T-cell (primary cell): Measurements from ENCODE around the gene ZFP2. TPM values are rescaled to one million over a fixed set of nuclear protein-coding genes. Genes with fewer than 3 reads are reported as not detected.

Experiments
- ATAC-seq, 4 experiments: fragments of 200-7000 bp in 3 of 4; fragments of 150-1000 bp in 1 of 4; cut with Tn5 transposase; replicated peaks in 1 of 4; 1 replicate in 3 of 4; 2 replicates in 1 of 4; pipeline ENCODE4 v1.10.0; 2021; ENCODE audit warnings: moderate library complexity in 3 of 4, mild to moderate bottlenecking in 2 of 4, moderate number of reproducible peaks in 1 of 4
- CTCF ChIA-PET, 2 donors: fragments of 300-600 bp; sonication (Branson Sonifier 250); formaldehyde crosslinking; loops; one replicate each; lab custom pipeline; 2022; ENCODE audit warnings: antibody characterized with exemption in 2 of 2; lab: Charles Lee
- POLR2A ChIA-PET, 2 donors: fragments of 300-600 bp; sonication (Branson Sonifier 250); formaldehyde crosslinking; loops; one replicate each; lab custom pipeline; 2022; ENCODE audit warnings: antibody characterized with exemption in 2 of 2; lab: Charles Lee
- DNase-seq, 35 experiments: peaks; one replicate each; pipeline versions ENCODE4 v3.0.0 to v3.0.0-alpha.2; 2013 to 2023
- H3K27ac ChIP-seq: one replicate; pipeline ENCODE4 v1.5.1; 2013; ENCODE audit warnings: low read length
- H3K27me3 ChIP-seq, 2 experiments: replicated peaks in 1 of 2; 1 replicate in 1 of 2; 2 replicates in 1 of 2; pipeline versions ENCODE4 v1.6.1 to v1.7.0; 2013; ENCODE audit warnings: low read length in 1 of 2, mixed read lengths in 1 of 2; ENCODE audit not compliant: control insufficient read depth in 2 of 2, insufficient read depth in 2 of 2; ENCODE audit errors: extremely low read depth in 1 of 2
- H3K36me3 ChIP-seq, 2 donors: 1 replicate in 1 of 2; 2 replicates in 1 of 2; pipeline versions ENCODE4 v1.6.1 to v1.7.0; 2013; ENCODE audit warnings: low read length in 1 of 2; ENCODE audit not compliant: control insufficient read depth in 2 of 2, insufficient read depth in 1 of 2; ENCODE audit errors: extremely low read depth in 1 of 2
- H3K4me1 ChIP-seq, 2 experiments: 1 replicate in 1 of 2; 2 replicates in 1 of 2; pipeline versions ENCODE4 v1.6.1 to v1.7.0; 2013; ENCODE audit warnings: low read length in 2 of 2, mixed read lengths in 1 of 2; ENCODE audit not compliant: insufficient read depth in 2 of 2, control insufficient read depth in 1 of 2; ENCODE audit errors: extremely low read depth in 1 of 2
- H3K4me3 ChIP-seq, 2 donors: 1 replicate in 1 of 2; 2 replicates in 1 of 2; pipeline versions ENCODE4 v1.5.1 to v1.7.0; 2013; ENCODE audit warnings: mild to moderate bottlenecking in 2 of 2, low read length in 1 of 2, moderate library complexity in 1 of 2; ENCODE audit not compliant: control insufficient read depth in 1 of 2; ENCODE audit errors: extremely low read depth in 1 of 2
- H3K9me3 ChIP-seq: 2 replicates; pipeline ENCODE4 v1.7.0; 2013
- H3K27ac Mint-ChIP-seq, 2 donors: one replicate each; pipeline ENCODE4 v1.8.0; 2020 to 2021; ENCODE audit warnings: mild to moderate bottlenecking in 2 of 2, mixed read lengths in 2 of 2
- H3K27me3 Mint-ChIP-seq, 2 donors: one replicate each; pipeline ENCODE4 v1.8.0; 2021 to 2022; ENCODE audit warnings: mixed read lengths in 2 of 2
- H3K36me3 Mint-ChIP-seq: one replicate; pipeline ENCODE4 v1.8.0; 2021; ENCODE audit warnings: mixed read lengths
- H3K4me1 Mint-ChIP-seq, 3 donors: one replicate each; pipeline ENCODE4 v1.8.0; 2020 to 2022; ENCODE audit warnings: mixed read lengths in 3 of 3, mild to moderate bottlenecking in 1 of 3
- H3K4me3 Mint-ChIP-seq, 3 donors: one replicate each; pipeline ENCODE4 v1.8.0; 2020 to 2022; ENCODE audit warnings: mild to moderate bottlenecking in 3 of 3, mixed read lengths in 3 of 3, moderate library complexity in 3 of 3
- H3K9me3 Mint-ChIP-seq, 3 donors: one replicate each; pipeline ENCODE4 v1.8.0; 2020 to 2022; ENCODE audit warnings: mixed read lengths in 3 of 3
- WGBS: methylation state at CpG from one replicate; pipeline ENCODE4 v1.1.5; 2013; ENCODE audit warnings: missing lambda C conversion rate; ENCODE audit not compliant: insufficient coverage; 5-methylcytosine and 5-hydroxymethylcytosine counted together
- total RNA-seq, 35 experiments: library from RNA in 6 of 35; stranded (reverse) in 6 of 35; fragments of 120-200 nt in 1 of 35; gene quantifications; one replicate each; pipeline versions ENCODE4 v1.2.1 to v1.2.4 and lab custom pipeline; 2013 to 2026

The ZFP2 gene
- total RNA-seq, 5 donors from 2014 or later (not counting 1 experiment from before 2014, with no cell fraction given): 0.65 to 1.8 (median 1.1) TPM

DNA sequence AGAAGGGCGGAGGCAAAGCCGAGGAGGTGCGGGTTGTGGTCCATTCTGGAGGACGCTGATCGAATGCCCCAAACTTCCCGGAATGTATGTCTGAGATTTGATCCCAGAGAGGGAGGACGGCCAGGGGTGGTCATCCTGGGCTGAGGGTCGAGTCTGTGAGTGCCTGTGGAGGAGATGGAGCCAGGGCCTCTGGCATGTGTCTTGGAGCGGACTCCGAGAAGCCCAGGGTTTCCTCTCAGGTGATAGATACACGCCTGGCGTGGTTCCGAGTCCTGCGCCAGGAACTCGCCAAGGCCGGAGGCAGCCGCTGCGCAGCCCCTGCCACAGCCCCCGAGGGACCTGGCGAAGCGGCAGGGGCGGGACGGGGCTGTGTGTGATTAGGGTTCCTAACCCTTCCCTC is 45.6 kb downstream of the ZFP2 start:
- Mint-ChIP-seq H3K27ac (no peak overlapping the region), H3K4me3 (no peak overlapping the region), H3K4me1 (no peaks in the 10 kb centered on the region), H3K36me3 (peaks cover 18% of the 10 kb centered on the region), H3K9me3 (peaks cover 40 to 65% (median 65%) of the 10 kb centered on the region in 3 donors), H3K27me3 (peaks cover 32 to 35% of the 10 kb centered on the region in 2 donors)
- DNase-seq (no peak), ATAC-seq (no peak)
- CTCF ChIA-PET: no interaction called here
- Histone ChIP-seq H3K36me3 (no peaks in the 10 kb centered on the region), H3K27ac (no peak overlapping the region), H3K4me3 (peak overlapping the region in 1 of 2 donors; percentile 2), H3K9me3 (peaks cover 7% of the 10 kb centered on the region), H3K4me1 (no peaks in the 10 kb centered on the region), H3K27me3 (peaks cover 0 to 37% of the 10 kb centered on the region in 2 experiments)
- 29% methylated on average over 14 of the region's 23 CpGs for WGBS
- POLR2A ChIA-PET: no interaction called here

DNA sequence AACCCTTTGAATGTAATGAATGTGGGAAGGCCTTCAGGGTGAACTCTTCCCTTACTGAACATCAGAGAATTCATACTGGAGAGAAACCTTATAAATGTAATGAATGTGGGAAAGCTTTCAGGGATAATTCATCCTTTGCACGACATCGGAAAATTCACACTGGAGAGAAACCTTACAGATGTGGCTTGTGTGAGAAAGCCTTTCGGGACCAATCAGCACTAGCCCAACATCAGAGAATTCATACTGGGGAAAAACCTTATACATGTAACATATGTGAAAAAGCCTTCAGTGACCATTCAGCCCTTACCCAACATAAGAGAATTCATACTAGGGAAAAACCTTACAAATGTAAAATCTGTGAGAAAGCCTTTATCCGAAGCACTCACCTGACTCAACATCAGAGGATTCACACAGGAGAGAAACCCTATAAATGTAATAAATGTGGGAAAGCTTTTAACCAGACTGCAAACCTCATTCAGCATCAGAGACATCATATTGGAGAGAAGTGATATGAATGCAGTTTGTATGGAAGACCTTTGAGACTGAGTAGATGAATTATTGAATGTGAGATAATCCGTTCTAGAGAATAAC is 69.8 kb downstream of the ZFP2 start:
- Histone ChIP-seq H3K4me3 (no peak overlapping the region), H3K27me3 (no peaks in the 10 kb centered on the region), H3K36me3 (no peaks in the 10 kb centered on the region), H3K27ac (no peak overlapping the region), H3K9me3 (peaks cover 3% of the 10 kb centered on the region), H3K4me1 (no peaks in the 10 kb centered on the region)
- H3K9me3 Mint-ChIP-seq: peaks cover 30 to 74% (median 66%) of the 10 kb centered on the region in 3 donors
- peaks cover 12% of the 10 kb centered on the region for H3K36me3 Mint-ChIP-seq
- CTCF ChIA-PET: no interaction called here
- DNase-seq (no peak), ATAC-seq (no peak)
- POLR2A ChIA-PET: interaction anchor here in 1 of 2 donors (0.6 kb wide), 1 partner anchor 27 kb away, joined by 3 read pairs; no protein-coding TSS in a partner anchor
- H3K27me3 Mint-ChIP-seq: no peaks in the 10 kb centered on the region
- H3K4me3 Mint-ChIP-seq: no peak overlapping the region
- WGBS: 100% methylated on average over 1 of the region's 5 CpGs
- H3K4me1 Mint-ChIP-seq: no peaks in the 10 kb centered on the region
- H3K27ac Mint-ChIP-seq: no peak overlapping the region

DNA sequence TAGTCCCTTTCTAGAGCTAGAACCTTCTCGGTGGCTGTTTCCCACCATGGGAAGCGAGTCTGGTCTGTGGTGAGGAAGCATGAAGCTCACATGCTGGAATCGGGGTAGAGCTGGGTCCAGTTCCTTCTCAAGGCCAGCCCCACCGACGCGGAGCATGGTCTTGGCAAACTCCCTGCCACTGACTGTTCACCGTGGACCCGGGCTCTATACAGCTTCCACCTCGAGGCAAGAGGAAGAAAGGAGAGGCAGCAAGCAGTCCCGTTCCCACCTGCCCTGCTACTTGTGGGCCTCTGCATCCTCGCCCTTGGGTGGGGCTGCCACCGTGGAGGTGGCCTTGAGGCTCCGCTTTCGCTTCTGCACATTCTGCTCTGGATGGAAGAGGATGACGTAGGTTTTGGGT is 85.7 kb downstream of the ZFP2 start:
- no peak for ATAC-seq

More for the DNA sequence above, 85.7 kb downstream of the ZFP2 start:
- no peaks in the 10 kb centered on the region for H3K4me1 ChIP-seq
- H3K9me3 ChIP-seq: no peaks in the 10 kb centered on the region
- Mint-ChIP-seq H3K27me3 (no peaks in the 10 kb centered on the region), H3K4me1 (no peaks in the 10 kb centered on the region), H3K9me3 (peaks cover 14 to 43% (median 21%) of the 10 kb centered on the region in 3 donors), H3K36me3 (peaks cover 4% of the 10 kb centered on the region), H3K27ac (no peak overlapping the region), H3K4me3 (no peak overlapping the region)
- H3K27me3 ChIP-seq: peaks cover 0 to 6% of the 10 kb centered on the region in 2 experiments
- CTCF ChIA-PET: interaction anchor here in 1 of 2 donors (0.6 kb wide), 1 partner anchor 31 kb away, joined by 3 read pairs; no protein-coding TSS in a partner anchor
- WGBS: 92% methylated on average over 8 of the region's 15 CpGs
- DNase-seq: no peak
- H3K27ac ChIP-seq: no peak overlapping the region
- no peak overlapping the region for H3K4me3 ChIP-seq
- POLR2A ChIA-PET: no interaction called here
- no peaks in the 10 kb centered on the region for H3K36me3 ChIP-seq

Other genes starting within 250 kb of the ZFP2 start
- 10 to 100 TPM; 10.9 to 20.4 (median 17.3) TPM for gene ZNF354A, start 165.3 kb upstream of the ZFP2 start, total RNA-seq
- 10 to 100 TPM; 14.5 to 37.8 (median 32.5) TPM for gene ZNF354B, start 36.0 kb upstream of the ZFP2 start, total RNA-seq
- under 1 TPM in 2 of 5 donors, not detected in 3; 0.09 to 0.23 TPM for gene ZNF454, start 45.3 kb downstream of the ZFP2 start, total RNA-seq
- gene GRM6, start 99.4 kb downstream of the ZFP2 start, total RNA-seq: not detected
- gene ZNF879, start 127.9 kb downstream of the ZFP2 start, total RNA-seq: 10 to 100 TPM in 3 of 5 donors, 1 to 10 TPM in 2; 6.5 to 15.2 (median 10.7) TPM
- 1 to 10 TPM; 5.3 to 9.3 (median 8.1) TPM for gene ZNF354C, start 164.5 kb downstream of the ZFP2 start, total RNA-seq